MV-4-11 (cell line): ENCODE data around the gene UQCRC1.

Experiments
- DNase-seq: peaks from one replicate; lab custom pipeline; 2025; lab: John Stamatoyannopoulos, UW

The UQCRC1 gene

GRCh38 chr3:48633256-48633655 lies 23.8 kb upstream of the UQCRC1 start:
- no peak for DNase-seq

GRCh38 chr3:48631516-48632448 lies 22.3 kb upstream of the UQCRC1 start:
- DNase-seq, result no peak

GRCh38 chr3:48630833-48631232 lies 21.4 kb upstream of the UQCRC1 start:
- DNase-seq, result no peak

GRCh38 chr3:48630407-48630806 lies 21.0 kb upstream of the UQCRC1 start:
- no peak for DNase-seq

GRCh38 chr3:48629894-48630293 lies 20.4 kb upstream of the UQCRC1 start:
- no peak for DNase-seq

- no peak for DNase-seq
These were observed 19.0 kb upstream of the UQCRC1 start for GRCh38 chr3:48628277-48629017.

GRCh38 chr3:48625600-48625999 lies 16.2 kb upstream of the UQCRC1 start:
- no peak for DNase-seq

GRCh38 chr3:48624767-48625166 lies 15.3 kb upstream of the UQCRC1 start:
- no peak for DNase-seq

GRCh38 chr3:48623851-48624547 lies 14.6 kb upstream of the UQCRC1 start:
- DNase-seq, result no peak

- DNase-seq, result no peak
These were observed 12.0 kb upstream of the UQCRC1 start, which contains the start of gene TMEM89 for GRCh38 chr3:48621461-48621869. TMEM89 (minus strand) TSS chr3:48621769; CDS start chr3:48621756, 13 bp downstream.

GRCh38 chr3:48619541-48620524 lies 10.4 kb upstream of the UQCRC1 start:
- no peak for DNase-seq

- DNase-seq, result peak; percentile 32
These were observed 8.1 kb upstream of the UQCRC1 start for GRCh38 chr3:48617559-48617958.

GRCh38 chr3:48614044-48614443 lies 4.6 kb upstream of the UQCRC1 start:
- DNase-seq, result peak; percentile 90

- DNase-seq, result no peak
These were observed 2.9 kb upstream of the UQCRC1 start for GRCh38 chr3:48612309-48612708.

GRCh38 chr3:48607519-48607918 lies 1.9 kb downstream of the UQCRC1 start:
- no peak for DNase-seq

- DNase-seq, result no peak
These were observed 7.8 kb downstream of the UQCRC1 start for GRCh38 chr3:48601622-48601994.

- no peak for DNase-seq
These were observed 8.5 kb downstream of the UQCRC1 start for GRCh38 chr3:48600711-48601621.

GRCh38 chr3:48599509-48600285 lies 9.7 kb downstream of the UQCRC1 start:
- DNase-seq, result no peak

GRCh38 chr3:48599077-48599501 lies 10.4 kb downstream of the UQCRC1 start:
- DNase-seq, result no peak
